Adrenal gland (tissue), 5 donors: ENCODE measurements around the gene SNX24.

ENCODE experiments used
- POLR2A ChIP-seq, 2 donors: fragments of 450-650 bp; IDR thresholded peaks; one replicate each; pipeline ENCODE4 v1.6.1; 2017; ENCODE audit warnings: antibody characterized with exemption in 2 of 2, mild to moderate bottlenecking in 2 of 2, moderate library complexity in 1 of 2
- TF ChIP-seq, protein P1 (sequence below), 6 experiments: fragments of 450-650 bp in 4 of 6; fragments of 200-600 bp in 2 of 6; sonication (generic) in 1 of 6; IDR thresholded peaks; 1 replicate in 5 of 6; 2 replicates in 1 of 6; pipeline versions ENCODE4 v1.5.1 to v1.8.0; 2016 to 2021; ENCODE audit warnings: antibody characterized with exemption in 6 of 6, mild to moderate bottlenecking in 2 of 6, moderate library complexity in 1 of 6
- donor health status: DM: no; HTN: no; CAD: no.

- TF ChIP-seq, protein P1, sequence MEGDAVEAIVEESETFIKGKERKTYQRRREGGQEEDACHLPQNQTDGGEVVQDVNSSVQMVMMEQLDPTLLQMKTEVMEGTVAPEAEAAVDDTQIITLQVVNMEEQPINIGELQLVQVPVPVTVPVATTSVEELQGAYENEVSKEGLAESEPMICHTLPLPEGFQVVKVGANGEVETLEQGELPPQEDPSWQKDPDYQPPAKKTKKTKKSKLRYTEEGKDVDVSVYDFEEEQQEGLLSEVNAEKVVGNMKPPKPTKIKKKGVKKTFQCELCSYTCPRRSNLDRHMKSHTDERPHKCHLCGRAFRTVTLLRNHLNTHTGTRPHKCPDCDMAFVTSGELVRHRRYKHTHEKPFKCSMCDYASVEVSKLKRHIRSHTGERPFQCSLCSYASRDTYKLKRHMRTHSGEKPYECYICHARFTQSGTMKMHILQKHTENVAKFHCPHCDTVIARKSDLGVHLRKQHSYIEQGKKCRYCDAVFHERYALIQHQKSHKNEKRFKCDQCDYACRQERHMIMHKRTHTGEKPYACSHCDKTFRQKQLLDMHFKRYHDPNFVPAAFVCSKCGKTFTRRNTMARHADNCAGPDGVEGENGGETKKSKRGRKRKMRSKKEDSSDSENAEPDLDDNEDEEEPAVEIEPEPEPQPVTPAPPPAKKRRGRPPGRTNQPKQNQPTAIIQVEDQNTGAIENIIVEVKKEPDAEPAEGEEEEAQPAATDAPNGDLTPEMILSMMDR (IDR thresholded peaks at IDR 0.05) = no peak
- no peak for TF ChIP-seq POLR2A (IDR thresholded peaks at IDR 0.05)
These were observed 37.4 kb downstream of the SNX24 start for GRCh38 chr5:122882831-122883230.
